HG02642 (cell line): Measurements from ENCODE around the gene BAG3.
"Not testable (repeated sequence)": the region's sequence is repeated elsewhere in the genome, so short reads cannot be mapped to it uniquely, and the experiment has no call there.

ENCODE experiments used
- ATAC-seq: cut with Tn5 transposase; IDR thresholded peaks from one replicate; pipeline ENCODE4 v1.9.1; 2021; ENCODE audit warnings: mild to moderate bottlenecking; ENCODE audit not compliant: unreplicated experiment, poor library complexity

The BAG3 gene

GRCh38 chr10:119687192-119688032 lies 36.2 kb downstream of the BAG3 start:
- ATAC-seq = no peak

- ATAC-seq = no peak
Observed at GRCh38 chr10:119688033-119688508, 36.9 kb downstream of the BAG3 start.

DNA sequence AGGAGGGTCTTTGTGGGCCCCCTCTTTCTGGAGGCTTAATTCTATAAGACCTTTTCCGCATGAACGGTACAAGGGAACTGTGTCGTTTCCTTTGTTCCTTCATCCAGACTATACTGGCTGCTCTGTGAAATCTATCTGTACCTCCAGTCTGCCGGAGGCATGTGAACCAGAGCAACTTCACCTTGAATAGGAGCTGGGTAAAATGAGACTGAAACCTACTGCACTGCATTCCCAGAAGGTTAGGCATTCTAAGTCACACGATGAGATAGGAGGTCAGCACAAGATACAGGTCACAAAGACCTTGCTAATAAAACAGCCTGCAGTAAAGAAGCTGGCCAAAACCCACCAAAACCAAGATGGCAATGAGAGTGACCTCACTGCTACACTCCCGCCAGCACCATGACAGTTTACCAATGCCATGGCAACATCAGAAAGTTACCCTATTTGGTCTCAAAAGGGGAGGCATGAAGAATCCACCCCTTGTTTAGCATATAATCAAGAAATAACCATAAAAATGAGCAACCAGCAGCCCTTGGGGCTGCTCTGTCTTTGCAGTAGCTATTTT lies 37.9 kb downstream of the BAG3 start:
- ATAC-seq = no peak

GRCh38 chr10:119691726-119692125 lies 40.5 kb downstream of the BAG3 start:
- ATAC-seq = no peak

- no peak for ATAC-seq
Observed at GRCh38 chr10:119693262-119693957, 42.2 kb downstream of the BAG3 start.

GRCh38 chr10:119694608-119695007 lies 43.4 kb downstream of the BAG3 start:
- no peak for ATAC-seq

GRCh38 chr10:119700321-119700954 lies 49.3 kb downstream of the BAG3 start:
- peak; percentile 45 for ATAC-seq

DNA sequence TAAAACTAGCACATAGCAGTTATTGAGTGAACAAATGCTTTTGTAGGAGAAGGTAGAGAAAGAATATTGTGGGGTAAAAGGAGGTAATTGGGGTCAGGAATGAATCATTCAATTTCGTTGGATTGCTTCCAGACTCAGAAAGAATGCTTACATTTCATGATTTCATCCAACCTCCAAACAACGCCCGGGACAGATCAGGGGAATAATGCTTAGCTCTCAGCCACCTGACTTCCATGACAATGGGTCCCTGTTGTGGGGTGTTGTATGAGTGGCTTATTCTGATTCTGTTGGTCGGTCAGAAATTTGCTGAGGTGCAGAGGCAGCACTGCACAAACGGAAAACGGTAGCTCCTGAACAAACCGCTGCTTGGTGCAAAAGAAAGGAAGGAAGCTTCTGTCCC lies 50.7 kb downstream of the BAG3 start:
- no peak for ATAC-seq

GRCh38 chr10:119702583-119702982 lies 51.4 kb downstream of the BAG3 start:
- ATAC-seq = no peak

- ATAC-seq = no peak
Observed at GRCh38 chr10:119703903-119704508, 52.8 kb downstream of the BAG3 start.

- ATAC-seq = peak; percentile 38
Observed at GRCh38 chr10:119705434-119705831, 54.3 kb downstream of the BAG3 start.

DNA sequence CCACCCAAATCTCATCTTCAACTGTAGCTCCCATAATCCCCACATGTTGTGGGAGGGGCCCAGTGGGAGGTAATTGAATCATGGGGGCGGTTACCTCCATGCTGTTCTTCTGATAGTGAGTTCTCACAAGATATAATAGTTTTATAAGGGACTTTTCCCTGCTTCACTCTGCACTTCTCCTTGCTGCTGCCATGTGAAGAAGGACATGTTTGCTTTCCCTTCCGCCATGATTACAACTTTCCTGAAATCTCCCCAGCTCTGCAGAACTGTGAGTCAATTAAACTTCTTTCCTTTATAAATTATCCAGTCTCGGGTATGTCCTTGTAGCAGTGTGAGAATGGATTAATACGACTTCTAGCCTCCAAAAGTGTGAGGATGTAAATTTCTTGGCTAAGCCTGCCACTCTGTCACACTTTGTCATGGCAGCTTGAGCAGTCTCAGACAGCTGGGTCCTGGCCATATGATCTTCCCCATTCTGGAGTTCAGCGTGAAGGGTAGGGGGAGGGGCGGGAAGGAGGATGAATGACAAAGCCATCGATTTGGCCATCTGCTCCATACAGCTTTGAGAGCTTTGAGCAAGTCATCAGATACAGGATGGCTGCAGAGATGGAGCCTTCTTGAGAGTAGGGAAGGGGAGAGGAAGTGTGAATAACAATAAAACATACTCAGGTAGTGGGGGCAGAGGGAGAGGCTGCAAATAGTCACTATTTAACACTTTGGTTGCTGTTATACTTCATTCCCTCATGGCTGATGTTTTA lies 55.5 kb downstream of the BAG3 start:
- ATAC-seq = no peak

DNA sequence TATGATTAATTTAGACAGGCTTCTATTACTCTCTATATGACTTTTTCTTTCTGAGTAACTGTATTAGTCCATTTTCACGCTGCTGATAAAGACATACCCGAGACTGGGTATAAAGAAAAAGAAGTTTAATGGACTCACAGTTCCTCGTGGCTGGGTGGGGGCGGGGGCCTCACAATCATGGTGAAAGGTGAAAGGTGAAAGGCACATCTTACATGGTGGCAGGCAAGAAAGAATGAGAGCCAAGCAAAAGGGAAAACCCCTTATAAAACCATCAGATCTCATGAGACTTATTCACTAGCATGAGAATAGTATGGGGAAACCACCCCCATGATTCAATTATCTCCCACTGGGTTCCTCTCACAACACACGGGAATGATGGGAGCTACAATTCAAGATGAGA lies 56.2 kb downstream of the BAG3 start:
- not testable (repeated sequence) for ATAC-seq

DNA sequence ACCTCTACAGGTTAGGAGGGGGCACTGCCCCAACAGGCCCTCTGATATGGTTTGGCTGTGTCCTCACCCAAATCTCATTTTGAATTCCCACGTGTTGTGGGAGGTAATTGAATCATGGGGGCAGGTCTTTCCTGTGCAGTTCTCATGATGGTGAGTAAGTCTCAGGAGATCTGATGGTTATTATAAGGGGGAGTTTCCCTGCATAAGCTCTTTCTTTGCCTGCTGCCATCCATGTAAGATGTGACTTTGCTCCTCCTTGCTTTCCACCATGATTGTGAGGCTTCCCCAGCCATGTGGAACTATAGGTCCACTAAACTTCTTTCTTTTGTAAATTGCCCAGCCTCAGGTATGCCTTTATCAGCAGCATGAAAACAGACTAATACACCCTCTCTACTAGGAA lies 59.8 kb downstream of the BAG3 start:
- ATAC-seq = not testable (repeated sequence)

- no peak for ATAC-seq
Observed at GRCh38 chr10:119713744-119714483, 62.7 kb downstream of the BAG3 start.

GRCh38 chr10:119714484-119714816 lies 63.3 kb downstream of the BAG3 start:
- ATAC-seq = no peak

- ATAC-seq = no peak
Observed at GRCh38 chr10:119715628-119716505, 64.7 kb downstream of the BAG3 start.

GRCh38 chr10:119723161-119723560 lies 72.0 kb downstream of the BAG3 start:
- no peak for ATAC-seq
